Stimulated activated naive B cell treated with anti-CD40 and anti-IgM and Interleukin-4, amounts not matched to agents 10 μg/mL and 1 μg/mL and 100 μg/mL, for 72 hours (primary cell): ENCODE measurements around the gene MYLK2.

Experiments
- ATAC-seq, 2 donors: fragments of 150-1000 bp; cut with Tn5 transposase; replicated peaks; 2 replicates each; pipeline ENCODE4 v1.10.0; 2021; ENCODE audit warnings: moderate library complexity in 1 of 2
- DNase-seq: peaks from one replicate; pipeline ENCODE4 v3.0.0; 2021
- H3K27ac Mint-ChIP-seq: one replicate; pipeline ENCODE4 v1.8.0; 2022; ENCODE audit warnings: mild to moderate bottlenecking, mixed read lengths
- H3K27me3 Mint-ChIP-seq, 2 donors: one replicate each; pipeline ENCODE4 v1.8.0; 2022; ENCODE audit warnings: mixed read lengths in 2 of 2
- H3K36me3 Mint-ChIP-seq, 2 donors: one replicate each; pipeline ENCODE4 v1.8.0; 2022; ENCODE audit warnings: mixed read lengths in 2 of 2, mild to moderate bottlenecking in 1 of 2
- H3K4me1 Mint-ChIP-seq, 2 donors: one replicate each; pipeline ENCODE4 v1.8.0; 2022; ENCODE audit warnings: mixed read lengths in 2 of 2, mild to moderate bottlenecking in 1 of 2
- H3K4me3 Mint-ChIP-seq, 2 donors: one replicate each; pipeline ENCODE4 v1.8.0; 2022; ENCODE audit warnings: mild to moderate bottlenecking in 2 of 2, mixed read lengths in 2 of 2, moderate library complexity in 1 of 2
- H3K9me3 Mint-ChIP-seq, 2 donors: one replicate each; pipeline ENCODE4 v1.8.0; 2022; ENCODE audit warnings: mixed read lengths in 2 of 2, mild to moderate bottlenecking in 1 of 2

The MYLK2 gene

DNA sequence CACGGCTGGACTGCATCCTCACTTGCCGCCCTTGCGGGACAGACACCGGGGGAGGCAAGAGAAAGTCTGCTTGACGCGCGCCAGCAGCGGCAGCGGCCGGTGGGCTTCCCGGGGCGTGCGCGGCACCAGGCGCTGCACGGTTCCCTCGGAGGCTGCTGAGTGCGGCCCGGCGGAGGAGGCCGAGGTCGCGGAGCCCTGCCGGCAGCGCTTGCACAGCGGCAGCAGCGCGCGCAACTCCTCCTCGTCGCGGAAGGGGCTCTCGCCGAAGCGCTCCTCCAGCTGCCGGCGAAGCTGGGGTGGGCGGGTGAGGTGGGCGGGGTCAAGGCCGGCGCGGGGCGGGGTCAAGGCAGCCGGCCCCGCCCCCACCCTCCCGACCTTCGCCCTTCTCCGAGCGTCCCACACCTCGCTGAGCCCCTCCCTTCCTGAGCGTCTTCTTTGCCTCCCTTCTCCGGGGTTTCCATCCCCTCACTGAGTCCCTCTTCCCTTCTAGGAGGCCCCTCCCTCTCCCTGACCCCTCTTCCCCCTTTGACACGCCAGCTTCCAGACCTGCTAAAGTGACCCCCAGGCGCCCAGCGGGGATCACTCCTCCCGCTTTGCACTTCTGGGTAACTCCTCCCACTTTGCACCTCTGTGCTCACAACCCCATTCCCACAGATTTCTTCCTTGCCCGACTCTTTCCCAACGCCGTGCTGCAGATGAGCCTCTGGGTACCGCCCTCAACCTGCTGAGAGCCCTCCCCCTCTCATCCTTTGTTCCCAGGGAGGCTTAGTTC, 42.4 kb downstream of the MYLK2 start:
- H3K36me3 Mint-ChIP-seq = no peaks in the 10 kb centered on the region
- DNase-seq (peak; percentile 49), ATAC-seq (peak; percentile 85 to 86)
- H3K4me1 Mint-ChIP-seq = peaks cover 26 to 28% of the 10 kb centered on the region in 2 donors
- peak overlapping the region; percentile 26 for H3K27ac Mint-ChIP-seq
- peaks cover 6 to 11% of the 10 kb centered on the region in 2 donors for H3K27me3 Mint-ChIP-seq
- no peaks in the 10 kb centered on the region for H3K9me3 Mint-ChIP-seq
- H3K4me3 Mint-ChIP-seq = peak overlapping the region; percentile 73 to 82

DNA sequence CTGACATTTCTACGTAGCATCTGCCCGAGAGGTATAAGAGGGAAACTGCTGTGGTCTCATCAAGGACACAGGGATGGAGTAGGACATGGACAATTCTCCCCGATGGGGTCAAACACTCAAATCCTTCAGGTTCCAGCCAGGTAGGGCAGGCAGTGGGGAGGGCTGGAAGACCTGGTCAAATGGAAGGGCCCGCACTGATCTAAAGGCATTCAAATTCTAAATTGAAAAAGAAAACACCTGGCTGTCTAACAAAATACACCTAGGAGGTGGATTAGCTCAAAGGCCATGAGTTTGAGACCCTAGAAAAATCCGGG, 43.0 kb downstream of the MYLK2 start:
- ATAC-seq = no peak
- peak overlapping the region; percentile 73 to 82 for H3K4me3 Mint-ChIP-seq

GRCh38 chr20:31862506-31862905, 43.4 kb downstream of the MYLK2 start:
- peaks cover 26 to 28% of the 10 kb centered on the region in 2 donors for H3K4me1 Mint-ChIP-seq
- no peaks in the 10 kb centered on the region for H3K36me3 Mint-ChIP-seq
- H3K27me3 Mint-ChIP-seq = peaks cover 6 to 11% of the 10 kb centered on the region in 2 donors
- no peak overlapping the region for H3K27ac Mint-ChIP-seq
- no peaks in the 10 kb centered on the region for H3K9me3 Mint-ChIP-seq
- DNase-seq (no peak), ATAC-seq (no peak)
- H3K4me3 Mint-ChIP-seq = no peak overlapping the region

More for the DNA sequence above, 43.0 kb downstream of the MYLK2 start:
- no peak for DNase-seq
- H3K4me1 Mint-ChIP-seq = peaks cover 26 to 28% of the 10 kb centered on the region in 2 donors
- peaks cover 6 to 11% of the 10 kb centered on the region in 2 donors for H3K27me3 Mint-ChIP-seq
- peak overlapping the region; percentile 26 for H3K27ac Mint-ChIP-seq
- no peaks in the 10 kb centered on the region for H3K36me3 Mint-ChIP-seq
- H3K9me3 Mint-ChIP-seq = no peaks in the 10 kb centered on the region

DNA sequence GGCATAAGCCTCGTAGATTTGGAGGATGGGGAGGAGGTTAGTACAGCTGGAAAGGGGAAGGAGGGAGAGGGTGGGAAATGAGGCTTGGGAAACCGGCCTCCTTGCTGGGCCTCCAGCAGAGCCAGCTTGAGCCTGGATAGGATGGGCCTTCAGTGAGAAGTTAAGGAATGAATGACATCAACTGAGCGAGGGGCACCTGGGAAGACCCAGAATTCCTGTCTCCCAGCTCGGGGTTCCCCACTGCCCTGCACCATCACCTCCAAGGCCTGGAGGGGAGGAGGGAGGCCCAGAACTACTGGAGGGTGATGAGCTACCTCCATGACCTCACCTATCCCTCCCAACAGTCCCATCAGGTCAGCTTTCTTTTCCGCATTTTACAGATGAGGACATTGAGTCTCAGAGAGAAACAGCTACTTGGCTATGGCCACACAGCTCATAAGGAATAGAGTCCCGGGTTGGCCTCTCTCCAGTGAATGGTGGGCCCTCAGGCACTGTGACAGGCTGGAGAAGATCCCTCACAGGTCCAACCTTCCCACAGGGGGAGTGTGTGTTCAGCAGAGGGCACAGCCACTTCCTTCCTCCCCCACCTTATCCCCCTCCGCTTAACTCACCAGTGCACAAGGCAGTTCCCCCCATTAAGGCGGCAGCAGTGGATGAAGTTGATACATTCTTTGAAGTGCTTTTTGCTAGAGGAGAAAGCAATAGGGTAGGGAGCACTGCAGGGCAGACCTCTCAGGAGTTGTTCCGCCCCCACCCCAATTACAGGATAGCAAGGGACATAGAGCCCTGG, 44.3 kb downstream of the MYLK2 start:
- no peak overlapping the region for H3K4me3 Mint-ChIP-seq
- ATAC-seq (no peak), DNase-seq (no peak)
- H3K27me3 Mint-ChIP-seq = peaks cover 6 to 11% of the 10 kb centered on the region in 2 donors
- H3K9me3 Mint-ChIP-seq = no peaks in the 10 kb centered on the region
- peaks cover 23 to 35% of the 10 kb centered on the region in 2 donors for H3K4me1 Mint-ChIP-seq
- peak overlapping the region; percentile 3 for H3K27ac Mint-ChIP-seq
- H3K36me3 Mint-ChIP-seq = no peaks in the 10 kb centered on the region

GRCh38 chr20:31864521-31865400, 45.6 kb downstream of the MYLK2 start:
- DNase-seq = no peak
- H3K4me3 Mint-ChIP-seq = no peak overlapping the region
- H3K36me3 Mint-ChIP-seq = peaks cover under 1 to 2% of the 10 kb centered on the region in 2 donors
- peaks cover 16 to 22% of the 10 kb centered on the region in 2 donors for H3K27me3 Mint-ChIP-seq
- no peak overlapping the region for H3K27ac Mint-ChIP-seq
- peaks cover 31 to 42% of the 10 kb centered on the region in 2 donors for H3K4me1 Mint-ChIP-seq
- no peaks in the 10 kb centered on the region for H3K9me3 Mint-ChIP-seq
- ATAC-seq = no peak

- Mint-ChIP-seq H3K9me3 (no peaks in the 10 kb centered on the region), H3K36me3 (peaks cover 3 to 4% of the 10 kb centered on the region in 2 donors), H3K27me3 (peaks cover 20 to 22% of the 10 kb centered on the region in 2 donors), H3K4me1 (peaks cover 32 to 45% of the 10 kb centered on the region in 2 donors), H3K4me3 (no peak overlapping the region), H3K27ac (no peak overlapping the region)
- ATAC-seq = no peak
- DNase-seq = no peak
Observed at GRCh38 chr20:31866221-31866620, 47.1 kb downstream of the MYLK2 start.

DNA sequence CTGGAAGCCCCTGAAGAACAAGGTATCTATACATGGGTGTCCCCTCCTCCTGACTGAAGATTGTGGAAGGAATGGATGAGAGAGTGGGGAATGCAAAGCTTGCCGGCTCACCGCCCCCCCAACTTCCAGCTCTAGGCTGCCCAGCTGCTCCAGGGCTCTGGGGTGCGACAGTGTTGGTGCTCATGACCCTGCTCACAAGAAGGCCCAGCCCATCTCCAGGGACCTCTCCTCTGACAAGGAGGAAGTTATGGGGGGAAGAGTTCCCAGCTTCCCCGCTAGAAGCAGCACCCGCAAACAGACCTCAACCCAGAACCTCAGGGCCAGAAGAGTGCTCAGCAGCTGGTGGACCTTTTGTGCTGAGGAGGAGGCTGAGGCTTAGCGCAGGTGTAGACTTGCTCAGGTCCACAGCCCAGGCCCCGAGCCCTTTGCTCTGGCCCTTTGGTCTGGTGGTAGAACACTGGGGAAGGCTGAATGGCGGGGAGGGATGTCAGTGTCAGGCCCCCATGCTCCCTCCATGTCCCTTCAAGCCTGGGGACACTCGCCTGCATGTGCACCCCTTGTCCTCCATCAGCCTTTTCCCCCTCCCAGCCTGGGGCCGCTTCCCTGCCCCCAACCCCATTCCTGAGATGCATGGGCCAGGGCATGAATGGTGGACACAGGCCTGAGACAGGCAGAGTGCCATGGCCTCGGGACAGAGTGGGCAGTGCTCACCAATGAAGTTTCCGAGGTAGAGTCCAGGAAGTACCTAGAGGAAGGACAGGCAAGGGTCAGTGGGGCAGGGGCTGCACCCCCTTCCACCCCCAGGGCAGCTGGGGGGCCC, 49.9 kb downstream of the MYLK2 start:
- Mint-ChIP-seq H3K4me3 (peak overlapping the region; percentile 85 to 93), H3K27ac (peak overlapping the region; percentile 77), H3K4me1 (peaks cover 22 to 34% of the 10 kb centered on the region in 2 donors), H3K9me3 (no peaks in the 10 kb centered on the region), H3K27me3 (peaks cover 22 to 34% of the 10 kb centered on the region in 2 donors), H3K36me3 (peaks cover 3 to 4% of the 10 kb centered on the region in 2 donors)
- ATAC-seq (no peak), DNase-seq (no peak)

DNA sequence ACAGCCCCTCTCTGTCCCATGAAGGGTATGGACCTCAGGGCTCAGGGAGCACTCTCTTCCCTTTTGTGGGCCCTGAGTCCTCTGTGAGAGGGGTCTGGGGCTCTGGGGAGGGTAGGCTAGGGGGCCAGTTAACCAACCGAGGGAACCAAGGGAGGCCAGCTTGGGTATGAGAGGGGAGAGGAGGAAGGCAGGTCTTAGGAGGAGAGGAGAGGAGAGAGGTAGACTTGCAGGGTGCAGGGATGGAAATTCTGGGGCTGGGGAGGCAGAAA, 50.5 kb downstream of the MYLK2 start:
- peaks cover 3 to 4% of the 10 kb centered on the region in 2 donors for H3K36me3 Mint-ChIP-seq
- DNase-seq = no peak
- H3K4me1 Mint-ChIP-seq = peaks cover 22 to 33% of the 10 kb centered on the region in 2 donors
- no peak for ATAC-seq
- H3K9me3 Mint-ChIP-seq = no peaks in the 10 kb centered on the region
- H3K4me3 Mint-ChIP-seq = peak overlapping the region; percentile 85 to 93
- H3K27ac Mint-ChIP-seq = peak overlapping the region; percentile 77
- peaks cover 22 to 34% of the 10 kb centered on the region in 2 donors for H3K27me3 Mint-ChIP-seq

DNA sequence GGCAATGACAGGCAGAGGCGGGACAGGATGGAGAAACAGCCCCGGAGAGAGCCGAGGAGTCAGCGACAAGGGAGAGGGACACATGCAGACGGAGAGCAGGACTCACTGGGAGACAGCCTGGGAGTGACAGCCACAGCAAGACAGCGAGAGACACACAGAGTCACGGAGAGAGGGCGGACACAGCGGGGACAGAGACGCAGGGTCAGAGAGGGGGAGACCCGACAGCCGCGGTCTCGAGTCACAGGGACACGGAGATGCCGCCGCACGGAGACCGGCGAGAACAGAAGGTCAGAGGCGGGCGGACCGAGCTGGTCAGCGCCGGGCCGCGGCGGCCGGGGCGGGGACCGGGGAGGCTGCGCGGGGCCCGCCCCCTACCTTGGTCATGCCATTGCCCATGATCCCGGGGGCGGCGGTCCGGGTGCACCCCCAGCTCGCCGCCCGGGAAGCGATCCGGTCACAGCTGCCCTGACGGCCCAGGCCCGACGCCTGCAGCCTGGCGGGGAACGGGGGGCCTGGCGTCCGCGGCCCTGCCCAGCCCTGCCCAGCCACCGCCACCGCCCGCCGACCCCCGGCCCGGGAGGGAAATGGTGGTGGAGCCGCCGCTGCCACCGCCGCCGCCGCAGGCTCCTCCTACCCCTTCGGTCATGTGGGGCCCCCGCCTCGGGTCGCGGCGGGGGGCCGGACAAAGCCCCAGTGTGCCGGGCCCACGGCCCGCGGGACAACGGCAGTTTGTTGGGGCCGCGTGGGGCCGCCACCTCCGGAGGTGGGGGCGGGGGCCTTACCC, 51.0 kb downstream of the MYLK2 start, which contains the start of the genes DUSP15 and TTLL9:
DUSP15 (minus strand) TSS at position 586 of the 784 bp plus-strand sequence; CDS start at position 396, 190 bp downstream.
TTLL9 (plus strand) TSS at position 693 of the 784 bp plus-strand sequence. CDS start 493 bp downstream, outside the sequence.
- H3K4me1 Mint-ChIP-seq = peaks cover 22 to 33% of the 10 kb centered on the region in 2 donors
- peak; percentile 15 to 30 for ATAC-seq
- H3K4me3 Mint-ChIP-seq = peak within 1 kb of the TSS; percentile 85 to 93
- H3K27me3 Mint-ChIP-seq = peaks cover 22 to 34% of the 10 kb centered on the region in 2 donors
- H3K36me3 Mint-ChIP-seq = peaks cover 3 to 4% of the 10 kb centered on the region in 2 donors
- H3K27ac Mint-ChIP-seq = peak within 1 kb of the TSS; percentile 77
- DNase-seq = no peak
- H3K9me3 Mint-ChIP-seq = no peaks in the 10 kb centered on the region

- no peaks in the 10 kb centered on the region for H3K9me3 Mint-ChIP-seq
- H3K27me3 Mint-ChIP-seq = peaks cover 22 to 34% of the 10 kb centered on the region in 2 donors
- H3K4me1 Mint-ChIP-seq = peaks cover 22 to 33% of the 10 kb centered on the region in 2 donors
- peaks cover 3 to 4% of the 10 kb centered on the region in 2 donors for H3K36me3 Mint-ChIP-seq
- no peak for DNase-seq
- H3K4me3 Mint-ChIP-seq = peak overlapping the region; percentile 76 to 87
- no peak for ATAC-seq
- H3K27ac Mint-ChIP-seq = peak overlapping the region; percentile 15
Observed at GRCh38 chr20:31870726-31871617, 51.8 kb downstream of the MYLK2 start.

DNA sequence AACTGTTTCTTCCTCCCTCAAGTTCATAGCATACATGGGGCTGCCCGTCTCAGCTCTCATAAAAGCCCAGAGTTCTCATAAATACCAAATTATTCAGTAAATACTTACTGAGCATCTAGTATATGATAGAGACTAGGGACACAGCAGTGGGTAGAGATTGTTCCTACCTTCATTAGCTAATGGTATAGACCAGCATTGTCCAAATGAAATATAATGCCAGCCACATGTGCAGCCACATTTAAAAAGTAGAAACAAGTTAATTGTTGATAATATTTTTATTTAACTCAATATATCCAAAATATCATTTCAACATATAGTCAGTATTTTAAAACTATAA, 52.4 kb downstream of the MYLK2 start:
- H3K4me3 Mint-ChIP-seq = no peak overlapping the region
- H3K27me3 Mint-ChIP-seq = peaks cover 22 to 34% of the 10 kb centered on the region in 2 donors

GRCh38 chr20:31872406-31872805, 53.2 kb downstream of the MYLK2 start:
- Mint-ChIP-seq H3K36me3 (peaks cover 3 to 4% of the 10 kb centered on the region in 2 donors), H3K9me3 (no peaks in the 10 kb centered on the region), H3K27me3 (peaks cover 22 to 34% of the 10 kb centered on the region in 2 donors), H3K4me3 (no peak overlapping the region), H3K27ac (no peak overlapping the region), H3K4me1 (peaks cover 22 to 33% of the 10 kb centered on the region in 2 donors)
- DNase-seq (no peak), ATAC-seq (no peak)

More for the DNA sequence above, 52.4 kb downstream of the MYLK2 start:
- DNase-seq (no peak), ATAC-seq (no peak)
- Mint-ChIP-seq H3K36me3 (peaks cover 3 to 4% of the 10 kb centered on the region in 2 donors), H3K4me1 (peaks cover 22 to 33% of the 10 kb centered on the region in 2 donors), H3K9me3 (no peaks in the 10 kb centered on the region), H3K27ac (no peak overlapping the region)
